HG02938 (cell line): ENCODE measurements around the gene ARL6IP4.
"Not testable (repeated sequence)": the region's sequence is repeated elsewhere in the genome, so short reads cannot be mapped to it uniquely, and the experiment has no call there.

Experiments used
- ATAC-seq: cut with Tn5 transposase; IDR thresholded peaks from one replicate; pipeline ENCODE4 v1.9.1; 2021; ENCODE audit warnings: mild to moderate bottlenecking, moderate library complexity; ENCODE audit not compliant: unreplicated experiment

ARL6IP4 gene

GRCh38 chr12:122980183-122981035, at the start of gene ARL6IP4:
Gene ARL6IP4 (plus strand): TSS chr12:122980681. CDS start chr12:122981140, 459 bp downstream.
- no peak for ATAC-seq

GRCh38 chr12:122932207-122932606, 48.3 kb upstream of the ARL6IP4 start:
- no peak for ATAC-seq

- no peak for ATAC-seq
These were observed 45.8 kb upstream of the ARL6IP4 start for GRCh38 chr12:122934722-122935121.

GRCh38 chr12:122935318-122935717, 45.2 kb upstream of the ARL6IP4 start:
- ATAC-seq, result no peak

- no peak for ATAC-seq
These were observed 42.8 kb upstream of the ARL6IP4 start for GRCh38 chr12:122937622-122938091.

- no peak for ATAC-seq
These were observed 41.4 kb upstream of the ARL6IP4 start for GRCh38 chr12:122939125-122939524.

GRCh38 chr12:122941351-122941750, 39.1 kb upstream of the ARL6IP4 start:
- not testable (repeated sequence) for ATAC-seq

GRCh38 chr12:122942637-122943036, 37.8 kb upstream of the ARL6IP4 start:
- no peak for ATAC-seq

GRCh38 chr12:122943196-122943595, 37.3 kb upstream of the ARL6IP4 start:
- no peak for ATAC-seq

GRCh38 chr12:122944605-122945592, 35.6 kb upstream of the ARL6IP4 start:
- no peak for ATAC-seq

- ATAC-seq, result no peak
These were observed 33.7 kb upstream of the ARL6IP4 start for GRCh38 chr12:122946690-122947341.

- no peak for ATAC-seq
These were observed 33.1 kb upstream of the ARL6IP4 start for GRCh38 chr12:122947352-122947792.

- no peak for ATAC-seq
These were observed 31.9 kb upstream of the ARL6IP4 start for GRCh38 chr12:122948605-122949004.

- no peak for ATAC-seq
These were observed 31.1 kb upstream of the ARL6IP4 start for GRCh38 chr12:122949405-122949804.

GRCh38 chr12:122949816-122950675, 30.4 kb upstream of the ARL6IP4 start:
- no peak for ATAC-seq

GRCh38 chr12:122951406-122951805, 29.1 kb upstream of the ARL6IP4 start:
- no peak for ATAC-seq

GRCh38 chr12:122951979-122952892, 28.2 kb upstream of the ARL6IP4 start:
- ATAC-seq, result no peak

GRCh38 chr12:122955156-122955555, 25.3 kb upstream of the ARL6IP4 start:
- ATAC-seq, result no peak

- ATAC-seq, result no peak
These were observed 24.4 kb upstream of the ARL6IP4 start for GRCh38 chr12:122956035-122956434.
